ENCODE measurements around the gene CTAGE1.
"Not testable (repeated sequence)": the region's sequence is repeated elsewhere in the genome, so short reads cannot be mapped to it uniquely, and the experiment has no call there.

The CTAGE1 gene, protein sequence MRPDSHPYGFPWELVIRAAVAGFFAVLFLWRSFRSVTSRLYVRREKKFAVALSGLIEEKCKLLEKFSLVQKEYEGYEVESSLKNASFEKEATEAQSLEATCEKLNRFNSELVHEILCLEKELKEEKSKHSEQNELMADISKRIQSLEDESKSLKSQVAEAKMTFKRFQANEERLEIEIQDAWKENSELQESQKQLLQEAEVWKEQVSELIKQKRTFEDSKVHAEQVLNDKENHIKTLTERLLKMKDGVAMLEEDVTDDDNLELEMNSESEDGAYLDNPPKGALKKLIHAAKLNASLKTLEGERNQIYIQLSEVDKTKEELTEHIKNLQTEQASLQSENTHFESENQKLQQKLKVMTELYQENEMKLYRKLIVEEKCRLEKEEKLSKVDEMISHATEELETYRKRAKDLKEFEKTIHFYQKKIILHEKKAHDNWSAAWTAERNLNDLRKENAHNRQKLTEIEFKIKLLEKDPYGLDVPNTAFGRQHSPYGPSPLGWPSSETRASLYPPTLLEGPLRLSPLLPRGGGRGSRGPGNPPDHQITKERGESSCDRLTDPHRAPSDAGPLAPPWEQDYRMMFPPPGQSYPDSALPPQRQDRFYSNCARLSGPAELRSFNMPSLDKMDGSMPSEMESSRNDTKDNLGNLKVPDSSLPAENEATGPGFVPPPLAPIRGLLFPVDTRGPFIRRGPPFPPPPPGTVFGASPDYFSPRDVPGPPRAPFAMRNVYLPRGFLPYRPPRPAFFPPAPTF

DNA sequence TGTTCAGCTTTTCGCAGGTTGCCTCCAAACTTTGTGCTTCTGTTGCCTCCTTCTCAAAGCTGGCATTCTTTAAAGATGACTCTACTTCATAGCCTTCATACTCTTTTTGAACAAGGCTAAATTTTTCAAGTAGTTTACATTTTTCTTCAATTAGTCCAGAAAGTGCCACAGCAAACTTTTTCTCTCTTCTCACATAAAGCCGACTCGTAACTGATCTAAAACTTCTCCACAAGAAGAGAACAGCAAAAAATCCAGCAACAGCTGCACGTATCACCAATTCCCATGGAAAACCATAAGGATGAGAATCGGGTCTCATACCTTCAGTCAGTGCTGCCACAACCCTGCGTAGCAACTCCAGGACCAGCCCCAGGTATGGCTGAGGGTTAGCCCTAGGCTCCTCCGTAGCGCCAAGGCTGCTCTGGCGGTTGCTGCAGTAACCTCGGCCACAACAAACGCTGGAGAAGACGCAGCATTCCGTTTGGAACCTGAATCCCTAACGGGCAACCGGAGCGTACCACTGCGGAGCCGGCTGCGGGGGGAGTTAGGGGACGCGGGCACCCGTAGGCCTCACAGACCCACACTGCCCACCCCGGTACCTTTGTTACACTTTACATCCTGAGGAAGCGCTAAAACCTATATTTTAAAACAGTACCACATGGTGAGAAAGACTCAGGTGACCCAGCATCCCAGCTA is at the start of gene CTAGE1:
CTAGE1 (minus strand) TSS at position 420 of the 693 bp plus-strand sequence; CDS start at position 316, 104 bp downstream.
- no peak for DNase-seq

DNA sequence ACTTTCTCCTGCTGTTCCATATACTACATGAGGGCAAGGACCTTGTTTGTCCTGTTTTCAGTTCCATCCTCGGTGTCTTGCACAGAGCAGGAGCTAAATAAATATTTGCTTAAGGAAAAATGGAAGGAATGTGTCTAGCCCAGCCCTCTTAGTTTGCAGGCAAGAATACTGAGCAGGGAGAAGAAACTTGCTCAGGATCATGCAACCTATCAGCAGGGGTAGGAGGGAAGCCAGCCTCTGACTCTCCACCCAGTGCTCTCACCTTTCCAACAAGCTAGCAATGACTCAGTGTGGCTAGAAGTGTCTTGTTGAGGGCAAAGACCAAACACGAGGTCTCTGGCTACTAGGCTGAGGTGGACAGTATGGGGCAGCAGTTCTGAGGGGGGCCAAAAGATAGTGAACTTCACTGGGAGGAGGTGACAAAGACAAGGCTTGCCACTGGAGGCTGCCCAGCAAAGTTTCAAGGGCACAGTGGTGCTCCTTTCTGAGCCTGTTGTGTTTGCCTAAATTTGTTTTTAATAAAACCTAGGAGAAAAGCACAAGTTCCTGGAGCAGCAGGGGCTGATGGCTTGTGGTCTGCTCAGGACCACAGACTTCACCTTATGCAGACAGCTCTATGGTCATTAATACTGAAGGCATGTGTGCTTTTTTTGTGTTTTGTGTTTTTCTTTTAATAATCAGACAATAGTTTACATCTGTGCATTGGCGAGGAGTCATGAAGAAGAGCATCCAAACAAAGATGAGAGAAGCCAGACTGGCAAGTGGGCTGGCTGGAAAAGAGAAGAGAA is 49.1 kb upstream of the CTAGE1 start:
- no peak for DNase-seq

DNA sequence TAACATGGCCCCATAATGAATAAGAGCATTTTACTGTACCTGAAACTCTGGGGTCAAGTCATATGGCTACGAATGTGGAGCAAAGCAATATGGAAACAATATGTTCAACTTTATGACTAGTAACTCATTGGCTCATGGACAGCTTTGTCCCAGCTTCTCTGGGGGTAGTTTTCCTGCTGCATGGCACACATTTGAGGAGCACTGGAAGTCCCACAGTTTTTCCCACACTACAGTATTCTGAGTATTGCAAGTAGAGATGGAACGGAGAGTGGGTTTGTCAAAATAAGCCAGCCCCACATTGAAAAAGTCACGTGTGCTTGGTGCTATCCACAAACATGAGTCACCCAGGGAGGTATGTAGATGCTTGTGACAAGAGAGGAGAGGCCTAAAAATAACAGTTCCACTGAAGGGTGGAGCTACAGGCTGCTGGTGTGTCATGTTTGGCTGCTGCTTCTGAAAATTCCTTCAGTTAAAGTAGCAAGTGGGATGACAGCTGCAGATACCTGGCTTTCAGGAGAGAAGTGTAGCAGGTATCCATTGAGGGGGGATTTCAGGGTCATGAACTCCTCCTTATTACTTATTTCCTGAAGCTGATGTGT is 48.2 kb upstream of the CTAGE1 start:
- DNase-seq = no peak

DNA sequence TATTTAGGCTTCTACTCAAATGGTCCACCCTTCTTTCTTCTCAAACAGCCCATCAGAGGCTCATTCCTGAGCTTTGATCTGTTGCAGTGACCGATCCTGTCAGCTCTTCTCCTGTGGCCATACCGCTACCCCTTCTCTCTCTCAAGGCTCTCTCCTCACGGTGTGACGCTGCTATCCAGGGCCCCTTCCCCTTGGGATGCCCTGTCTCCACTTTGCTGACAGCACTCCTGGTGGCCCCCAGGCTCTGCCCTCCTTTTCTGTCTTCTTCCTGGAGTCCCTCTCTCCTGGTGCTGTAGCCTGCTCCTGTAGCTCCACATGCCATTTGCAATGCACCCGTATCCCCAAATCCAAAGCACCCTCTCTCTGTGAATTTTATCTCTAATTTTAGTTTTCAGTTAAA is 45.4 kb upstream of the CTAGE1 start:
- no peak for DNase-seq

DNA sequence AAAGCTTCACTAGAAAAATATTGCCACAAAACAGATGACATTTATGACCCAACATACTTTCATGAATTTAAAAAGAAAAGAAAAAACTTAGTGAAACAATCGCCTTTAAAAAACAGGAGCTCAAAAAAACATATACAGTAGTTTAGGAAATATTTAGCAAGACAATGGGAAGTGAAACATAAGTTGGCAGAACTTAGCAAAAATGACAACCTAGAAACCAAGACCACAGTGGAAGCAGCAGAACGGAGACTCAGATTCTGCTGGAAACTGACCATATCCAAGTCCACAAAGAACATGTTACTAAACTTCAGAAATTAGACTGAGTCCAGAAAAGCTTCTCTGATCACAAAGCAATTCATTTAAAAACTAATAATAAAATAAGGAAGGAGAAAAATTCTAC is 41.8 kb upstream of the CTAGE1 start:
- DNase-seq = no peak

DNA sequence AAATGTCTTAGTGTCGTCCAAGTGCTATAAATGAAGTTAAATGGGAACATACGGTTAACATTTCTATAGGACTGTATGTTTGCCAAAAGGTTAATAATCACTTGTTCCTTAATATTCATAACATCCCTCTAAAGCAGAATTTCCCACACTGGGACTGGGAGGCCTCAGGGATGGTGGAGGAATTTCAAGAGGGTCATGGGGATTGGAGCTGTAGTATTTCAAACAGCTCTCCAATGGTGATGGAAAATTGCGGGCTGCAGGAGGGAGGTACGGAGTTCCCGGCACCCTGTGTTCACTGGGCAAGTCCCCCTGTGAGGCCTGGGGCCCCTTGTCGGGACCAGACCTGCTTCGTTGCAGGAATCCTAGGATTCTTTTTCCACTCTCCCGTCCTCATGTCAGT is 39.8 kb upstream of the CTAGE1 start:
- no peak for DNase-seq

DNA sequence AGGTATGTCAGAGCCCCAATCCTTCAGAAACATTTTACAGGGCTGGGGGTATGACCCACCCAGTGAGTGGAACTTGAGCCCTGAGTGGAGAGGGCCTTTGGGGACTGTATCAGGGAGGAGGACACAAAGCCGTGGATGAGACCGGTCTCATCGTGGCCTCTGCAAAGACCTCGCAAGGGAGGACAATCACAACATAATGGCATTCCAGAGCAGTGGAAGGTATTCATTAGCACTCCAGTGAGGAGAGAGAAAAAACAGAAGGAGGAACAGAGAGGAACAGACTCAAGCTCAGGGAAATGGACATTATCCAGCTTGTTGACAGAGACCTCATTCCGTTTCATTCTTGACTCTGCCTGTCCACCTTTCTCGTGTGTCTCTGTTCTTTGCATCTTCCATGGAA is 38.8 kb upstream of the CTAGE1 start:
- no peak for DNase-seq

DNA sequence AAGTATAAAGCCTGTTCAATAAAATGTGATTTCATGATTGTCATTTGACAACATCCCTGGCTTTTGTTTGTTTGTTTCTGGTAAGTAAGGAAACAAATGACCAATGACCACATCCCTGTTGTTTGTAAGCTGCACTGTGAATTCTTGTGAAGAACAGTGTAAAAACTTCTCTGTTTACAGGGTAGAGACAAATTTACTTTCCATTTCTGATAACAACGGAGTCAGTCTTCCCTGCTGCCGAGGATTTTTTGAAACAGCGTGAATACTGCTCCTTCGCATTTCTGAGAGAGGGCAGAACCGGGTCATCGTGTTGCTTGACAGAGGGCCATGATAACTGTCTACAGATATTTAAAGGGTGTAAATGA is 38.4 kb upstream of the CTAGE1 start:
- no peak for DNase-seq

DNA sequence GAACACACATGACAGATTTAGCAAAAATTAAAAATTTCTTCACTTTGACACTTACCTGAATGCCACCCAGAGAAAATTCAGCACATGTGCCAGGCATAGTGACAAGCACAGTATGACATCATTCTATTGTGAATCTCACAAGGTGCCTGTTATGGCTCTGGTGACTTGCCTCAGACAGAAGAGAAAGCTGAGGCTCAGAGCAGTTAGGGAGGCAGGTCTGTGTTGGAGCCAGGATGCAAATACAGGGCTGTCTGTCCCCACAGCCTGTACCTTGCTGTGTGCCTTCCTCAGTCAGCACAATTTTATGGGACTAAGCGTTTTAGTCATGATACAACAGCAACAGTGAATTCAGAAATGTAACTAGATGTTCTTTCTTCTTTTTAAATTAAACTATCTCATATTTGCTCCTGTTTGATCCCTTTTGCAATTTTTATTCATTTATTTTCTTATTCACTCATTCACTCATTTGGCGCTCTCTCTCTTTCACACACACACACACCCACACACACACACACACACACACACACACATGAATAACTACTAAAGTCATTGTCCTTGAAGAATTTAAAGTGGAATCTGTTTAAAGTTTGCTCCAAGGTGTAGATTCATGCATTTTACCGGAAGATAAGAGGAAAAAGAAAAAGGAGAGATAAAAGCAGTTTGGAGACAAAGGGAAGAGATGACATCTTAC is 37.9 kb upstream of the CTAGE1 start:
- no peak for DNase-seq

DNA sequence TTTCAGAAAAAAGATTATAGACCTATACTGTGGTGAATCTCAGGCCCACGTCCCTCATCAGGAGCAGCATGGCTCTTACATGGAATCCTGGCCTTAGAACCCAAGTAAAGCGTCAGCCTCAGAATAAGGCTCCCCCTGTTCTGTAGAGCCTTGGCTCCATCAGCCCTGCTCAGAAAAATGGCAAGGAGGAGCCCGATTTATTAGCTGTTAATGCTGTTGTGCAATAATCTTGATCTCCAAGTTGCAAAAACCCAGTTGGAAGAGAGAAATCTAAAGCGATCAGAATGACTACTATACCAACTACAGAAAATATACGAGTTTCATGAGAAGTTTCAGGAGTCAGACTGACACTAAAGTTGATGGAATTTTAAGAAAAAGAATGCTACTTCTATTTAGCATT is 35.6 kb upstream of the CTAGE1 start:
- no peak for DNase-seq

DNA sequence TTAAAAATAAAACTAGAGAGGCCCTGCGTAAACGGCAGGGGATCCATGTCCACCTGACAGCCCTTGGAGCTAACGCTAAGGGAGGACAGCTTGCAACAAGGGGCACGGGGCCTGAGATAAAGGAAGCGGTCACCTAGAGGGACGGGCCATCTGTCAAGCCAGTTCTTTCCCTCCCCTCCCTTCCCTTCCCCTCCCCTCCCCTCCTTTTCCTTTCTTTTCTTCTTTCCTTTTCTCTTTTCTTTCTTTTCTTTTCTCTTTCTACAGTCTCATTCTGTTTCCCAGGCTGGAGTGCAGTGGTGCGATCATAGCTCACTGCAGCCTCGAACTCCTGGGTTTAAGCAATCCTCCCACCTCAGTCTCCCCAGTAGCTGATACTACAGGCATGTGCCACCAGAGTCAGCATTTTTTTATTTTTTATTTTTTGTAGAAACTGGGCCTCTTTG is 34.5 kb upstream of the CTAGE1 start:
- no peak for DNase-seq

DNA sequence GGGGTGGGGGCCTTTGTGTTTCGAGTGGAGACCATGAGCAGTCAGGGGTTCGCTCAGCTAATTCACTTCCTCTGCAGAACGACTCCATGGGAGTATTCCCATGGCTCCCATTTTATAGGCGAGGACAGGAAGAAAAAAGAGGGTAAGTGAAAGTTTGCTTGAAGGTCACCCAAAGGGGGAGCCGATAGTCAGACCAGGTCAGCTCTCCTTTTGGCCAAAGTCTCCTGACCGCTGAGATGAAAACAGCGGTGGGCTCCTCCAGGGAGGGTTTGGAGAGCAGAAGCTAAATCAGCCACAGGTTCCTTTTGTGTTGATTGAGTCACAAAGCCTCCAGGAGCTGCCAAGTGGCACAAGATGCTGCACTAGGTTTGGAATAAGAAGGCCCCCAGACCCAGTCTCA is 34.1 kb upstream of the CTAGE1 start:
- DNase-seq = peak; percentile 7

DNA sequence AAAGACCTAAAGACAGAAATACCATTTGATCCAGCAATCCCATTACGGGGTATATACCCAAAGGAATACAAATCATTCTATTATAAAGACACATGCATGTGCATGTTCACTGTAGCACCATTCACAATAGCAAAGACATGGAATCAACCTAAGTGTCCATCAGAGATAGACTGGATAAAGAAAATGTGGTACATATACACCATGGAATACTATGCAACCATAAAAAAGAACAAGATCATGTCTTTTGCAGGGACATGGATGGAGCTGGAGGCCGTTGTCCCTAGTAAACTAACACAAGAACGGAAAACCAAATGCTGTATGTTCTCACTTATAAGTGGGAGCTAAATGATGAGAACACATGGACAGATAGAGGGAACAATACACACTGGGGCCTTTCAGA is 33.1 kb upstream of the CTAGE1 start:
- not testable (repeated sequence) for DNase-seq

DNA sequence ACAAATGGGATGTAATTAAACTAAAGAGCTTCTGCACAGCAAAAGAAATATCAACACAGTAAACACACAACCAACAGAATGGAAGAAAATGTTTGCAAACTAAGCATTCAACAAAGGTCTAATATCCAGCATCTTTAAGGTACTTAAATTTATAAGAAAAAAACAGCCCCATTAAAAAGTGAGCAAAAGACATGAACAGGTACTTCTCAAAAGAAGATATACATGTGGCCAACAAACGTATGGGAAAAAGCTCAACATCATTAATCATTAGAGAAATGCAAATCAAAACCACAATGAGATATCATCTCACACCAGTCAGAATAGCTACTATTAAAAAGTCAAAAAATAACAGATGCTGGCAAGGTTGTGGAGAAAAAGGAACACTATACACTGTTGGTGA is 32.6 kb upstream of the CTAGE1 start:
- not testable (repeated sequence) for DNase-seq

DNA sequence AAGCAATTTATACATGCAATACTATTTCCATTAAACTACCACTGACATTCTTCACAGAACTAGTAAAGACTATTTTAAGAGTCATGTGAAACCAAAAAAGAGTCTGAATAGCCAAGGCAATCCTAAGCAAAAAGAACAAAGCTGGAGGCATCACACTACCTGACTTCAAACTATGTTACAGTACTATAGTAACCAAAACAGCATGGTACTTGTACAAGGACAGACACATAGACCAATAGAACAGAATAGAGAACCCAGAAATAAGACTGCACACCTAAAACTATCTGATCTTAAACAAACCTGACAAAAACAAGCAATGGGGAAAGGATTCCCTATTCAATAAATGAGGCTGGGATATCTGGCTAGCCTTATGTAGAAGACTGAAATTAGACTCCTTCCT is 32.0 kb upstream of the CTAGE1 start:
- DNase-seq = not testable (repeated sequence)

DNA sequence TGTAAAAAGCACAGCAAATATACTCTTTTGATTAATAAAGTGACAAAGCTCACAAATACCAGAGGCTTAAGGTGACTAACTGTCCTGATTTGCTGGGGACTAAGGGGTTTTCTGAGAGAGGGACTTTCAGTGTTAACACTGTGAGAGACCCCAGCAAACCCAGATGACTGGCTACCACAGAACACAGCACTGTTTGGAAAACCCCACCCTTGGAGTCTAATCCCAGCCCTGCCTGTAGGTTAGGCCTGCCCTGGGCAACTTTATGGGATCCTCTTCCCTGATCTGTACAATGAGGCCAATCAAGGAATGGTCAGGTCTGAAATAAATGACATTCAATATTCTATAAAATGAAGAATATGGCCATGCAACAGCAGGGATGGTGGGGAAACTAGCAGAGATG is 30.5 kb upstream of the CTAGE1 start:
- no peak for DNase-seq

DNA sequence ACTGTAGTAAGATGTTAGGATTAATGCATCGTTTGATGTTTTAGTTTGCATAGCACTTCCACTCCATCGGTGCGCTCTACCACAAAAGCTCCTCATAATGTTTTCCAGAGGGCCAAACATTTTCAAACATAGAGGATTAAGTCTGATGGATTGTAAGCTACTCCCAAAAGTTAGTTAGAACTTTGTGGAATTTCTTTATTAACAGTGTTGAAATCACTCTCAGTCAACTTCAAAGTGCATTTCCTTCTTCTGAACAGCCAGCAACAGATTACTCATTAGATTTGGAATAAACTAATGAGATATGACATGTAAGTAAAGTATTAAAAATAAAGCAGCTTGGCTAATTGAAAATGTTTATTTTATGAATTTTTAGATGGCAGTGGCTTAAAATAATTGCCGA is 30.1 kb upstream of the CTAGE1 start:
- no peak for DNase-seq

DNA sequence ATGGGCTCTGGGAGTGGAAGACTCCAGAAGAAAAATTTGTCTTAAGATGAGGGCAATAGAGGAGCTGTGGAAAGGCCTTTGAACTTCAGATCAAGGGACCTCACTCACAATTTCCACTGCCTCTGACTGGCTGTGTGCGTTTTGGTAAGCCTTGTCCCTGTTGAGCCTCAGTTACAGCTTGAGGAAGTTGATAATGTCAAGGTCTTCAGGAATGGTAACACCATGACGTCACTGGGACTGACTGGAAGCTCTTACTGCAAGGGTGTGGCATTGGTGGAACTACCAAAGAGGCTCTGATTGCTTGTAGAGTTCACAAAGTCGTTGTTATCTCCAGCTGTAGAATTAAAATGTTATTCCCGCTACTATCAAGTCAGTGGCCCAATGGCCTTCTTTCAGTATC is 29.2 kb upstream of the CTAGE1 start:
- DNase-seq = no peak

DNA sequence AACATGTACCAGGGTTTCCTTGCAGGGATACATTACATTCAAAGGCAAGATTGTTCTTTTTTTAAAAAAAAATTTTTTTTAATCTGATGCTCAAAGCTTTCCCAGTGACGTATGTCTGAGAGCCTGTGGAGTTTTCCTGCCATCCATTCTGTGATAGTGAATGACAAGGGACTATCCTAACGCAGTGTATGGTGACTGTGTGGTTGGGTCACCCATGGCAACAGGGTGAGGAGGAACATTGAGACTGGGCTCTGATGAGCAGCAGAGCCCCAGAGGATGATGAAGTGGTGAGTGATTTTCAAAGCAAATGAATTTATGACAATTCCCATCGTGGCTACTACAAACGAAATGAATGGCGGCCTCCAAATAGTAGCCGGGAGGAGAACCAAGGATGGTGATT is 28.6 kb upstream of the CTAGE1 start:
- DNase-seq = no peak

DNA sequence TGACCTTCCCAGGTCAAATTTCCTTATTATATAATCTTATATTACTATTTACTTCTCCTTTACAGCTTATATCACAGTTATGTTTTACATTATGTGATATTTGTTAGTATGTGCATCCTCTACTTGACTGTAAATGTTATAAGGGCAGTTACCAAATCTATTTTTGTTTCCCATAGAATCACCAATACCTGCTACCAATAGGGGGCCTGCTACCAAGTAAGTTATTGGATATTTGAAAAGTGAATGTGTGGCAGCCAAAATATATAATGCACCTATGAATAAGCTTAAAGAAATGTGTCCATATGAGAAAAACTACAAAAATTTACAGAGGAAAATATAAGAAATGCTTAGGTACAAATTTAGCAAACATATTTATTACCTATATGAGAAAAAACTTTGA is 23.9 kb upstream of the CTAGE1 start:
- DNase-seq = no peak

DNA sequence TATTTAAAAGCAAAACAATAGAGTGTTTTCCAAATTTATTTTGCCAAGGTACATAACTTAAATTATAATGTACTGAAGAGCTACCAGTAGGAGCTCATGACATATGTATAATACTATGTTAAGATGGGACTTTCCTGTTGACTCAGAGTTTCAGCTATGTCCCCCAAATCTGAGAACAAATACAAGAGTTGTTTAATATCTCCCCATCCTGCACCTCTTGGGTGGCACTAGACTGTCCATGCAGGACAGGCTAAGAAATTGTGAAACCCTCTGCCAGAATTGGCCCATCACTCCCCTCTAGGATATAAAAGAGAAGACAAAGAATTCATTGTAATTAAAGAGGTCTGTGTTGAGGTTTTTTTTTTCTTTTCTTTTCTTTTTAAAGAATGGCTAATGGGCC is 21.7 kb upstream of the CTAGE1 start:
- no peak for DNase-seq

DNA sequence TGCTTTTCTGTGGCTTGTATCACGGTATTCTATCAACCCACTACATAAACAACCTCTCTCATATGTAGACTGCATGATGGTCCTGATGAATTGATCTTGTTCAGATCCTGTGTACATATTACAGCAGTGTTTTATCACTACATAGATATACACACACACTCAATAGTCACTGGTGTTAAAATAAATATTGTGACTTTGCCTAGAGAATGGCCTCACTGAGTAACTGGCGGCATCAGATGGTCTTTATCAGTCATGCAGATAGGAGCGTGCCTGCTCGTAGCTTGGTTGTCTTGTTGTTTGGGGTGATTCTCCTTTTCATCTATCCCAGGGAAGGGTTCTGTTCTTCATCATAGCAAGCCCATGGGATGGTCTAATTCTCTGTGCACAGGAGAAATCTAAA is 18.4 kb upstream of the CTAGE1 start:
- DNase-seq = no peak
